HG03460 (cell line): ENCODE results near the gene YIPF5.

Experiments
- ATAC-seq: cut with Tn5 transposase; IDR thresholded peaks from one replicate; pipeline ENCODE4 v1.9.1; 2021; ENCODE audit not compliant: unreplicated experiment

Gene YIPF5

DNA sequence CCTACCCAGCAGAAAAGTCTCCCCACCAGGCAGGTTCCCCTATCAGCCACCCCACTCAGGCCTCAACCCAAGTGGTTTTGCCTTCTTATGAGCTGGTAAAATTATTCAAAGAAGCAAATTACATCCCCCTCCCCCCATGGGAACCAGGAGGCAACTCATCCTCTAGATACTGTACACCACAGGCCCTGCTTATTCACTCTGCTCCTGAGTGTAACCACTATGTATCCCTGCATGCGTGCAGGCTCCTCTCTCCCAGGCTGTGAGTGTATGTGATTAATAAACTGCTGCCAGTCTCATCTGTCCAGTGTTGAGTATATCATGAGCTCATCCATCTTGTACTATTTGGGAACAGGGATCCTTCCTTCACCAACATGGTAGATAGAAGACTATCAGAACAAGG is 8.8 kb upstream of the YIPF5 start:
- ATAC-seq = no peak

DNA sequence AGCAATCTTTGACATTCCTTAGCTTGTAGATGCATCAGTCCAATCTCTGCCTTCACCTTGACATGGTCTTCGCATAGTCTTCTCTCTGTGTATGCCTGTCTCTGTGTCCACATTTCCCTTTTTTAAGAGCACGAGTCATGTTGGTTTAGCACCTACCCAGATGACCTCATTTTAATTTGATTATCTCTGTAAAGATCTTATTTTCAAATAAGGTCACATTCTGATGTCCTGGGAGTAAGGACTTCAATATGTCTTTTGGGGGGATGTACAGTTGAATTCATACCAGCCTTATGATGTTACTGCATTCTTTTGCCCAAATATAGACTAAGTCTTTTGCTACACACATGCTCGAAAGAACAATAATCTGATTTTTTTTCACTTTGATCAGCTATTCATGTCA is 7.1 kb upstream of the YIPF5 start:
- ATAC-seq = no peak

DNA sequence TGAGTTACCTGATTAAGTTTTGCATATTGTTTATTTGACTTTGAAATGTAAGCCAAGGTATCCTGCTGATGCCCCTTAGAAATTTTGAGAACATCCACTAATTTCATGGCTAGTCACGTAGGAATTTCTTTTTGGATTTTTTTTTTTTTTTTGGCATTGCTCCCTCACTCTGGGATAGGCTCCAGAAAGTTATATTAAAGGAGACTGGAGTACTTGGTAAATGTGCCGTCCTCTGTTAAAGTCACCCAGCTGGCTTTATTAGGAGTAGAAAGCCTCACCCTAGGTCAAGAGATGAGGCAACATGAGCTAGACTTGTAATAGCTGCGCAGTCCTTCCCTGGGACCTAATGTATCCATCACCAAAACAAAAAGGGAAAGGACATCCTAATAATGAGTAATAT is 3.3 kb upstream of the YIPF5 start:
- ATAC-seq = no peak

DNA sequence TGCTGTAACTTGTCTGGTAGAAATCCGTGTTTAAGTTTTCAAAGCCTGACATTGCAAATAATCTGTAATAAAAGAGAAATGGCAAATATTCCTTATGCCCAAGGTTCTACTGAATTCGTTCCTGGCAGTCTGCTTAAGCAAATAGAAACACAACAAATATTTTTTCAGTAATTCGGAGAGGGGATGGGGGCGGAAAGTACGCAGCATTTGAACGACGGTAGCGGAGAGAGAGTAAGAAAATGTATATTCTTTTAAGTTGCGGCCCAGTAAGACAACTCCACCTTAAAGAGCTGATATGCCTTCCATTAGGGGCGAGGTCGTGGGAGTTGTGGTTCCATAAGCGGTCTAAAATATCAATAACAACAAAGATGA is 569 bp downstream of the YIPF5 start:
- ATAC-seq = no peak

DNA sequence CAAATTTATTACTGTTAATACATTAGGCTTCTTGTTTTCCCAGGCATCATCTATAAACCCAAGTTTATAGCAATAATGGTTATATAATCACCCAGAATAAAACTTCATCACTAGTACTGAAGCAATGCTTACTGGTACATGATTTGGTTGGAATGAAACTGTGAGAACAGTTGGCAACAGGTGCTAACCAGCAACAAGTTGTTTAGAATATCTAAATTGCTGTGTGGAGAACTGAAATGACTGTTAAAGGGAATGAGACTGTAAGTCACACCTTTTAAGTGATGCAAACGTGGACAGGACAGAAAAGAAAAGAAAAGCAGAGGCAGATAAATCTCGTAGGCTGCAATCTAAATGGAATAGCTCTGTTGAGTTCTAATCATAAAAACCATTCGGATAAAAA is 2.5 kb downstream of the YIPF5 start:
- ATAC-seq = no peak

DNA sequence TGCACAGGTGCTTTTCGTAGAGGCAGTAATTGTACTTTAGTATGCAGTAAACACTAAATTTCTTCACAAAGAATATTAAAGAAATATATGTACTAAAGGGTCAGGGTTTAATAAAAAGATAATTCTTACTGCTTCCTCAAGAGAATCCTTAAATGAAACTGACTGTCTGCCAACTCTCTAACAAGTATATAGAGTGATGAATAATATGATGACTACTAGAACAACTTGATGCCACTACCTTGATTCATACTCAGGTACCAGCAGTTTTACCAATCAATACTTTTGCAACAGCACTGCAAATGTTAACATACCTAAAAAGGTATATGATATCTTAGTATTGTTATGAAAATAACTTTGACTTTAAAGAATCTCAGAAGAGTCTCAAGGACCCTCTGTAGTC is 3.8 kb downstream of the YIPF5 start:
- no peak for ATAC-seq

DNA sequence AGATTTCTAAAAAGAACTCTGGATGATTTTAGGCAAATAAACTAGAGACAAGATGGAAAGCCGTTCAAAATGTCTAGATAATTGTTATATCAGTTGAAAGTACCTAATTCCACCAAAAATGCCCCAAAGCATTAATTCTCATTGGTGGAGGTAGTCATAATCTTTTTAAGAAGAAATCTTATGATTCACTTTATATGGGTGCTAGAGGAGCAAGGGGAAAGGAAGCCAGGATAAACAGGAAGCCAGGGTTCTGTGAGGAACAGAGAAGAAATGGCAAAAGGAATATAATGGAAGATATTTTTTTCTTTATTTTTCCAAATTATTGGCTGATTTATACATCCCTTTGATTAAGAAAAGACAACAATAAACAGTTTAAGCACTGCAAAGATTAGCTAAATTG is 7.8 kb downstream of the YIPF5 start:
- ATAC-seq = no peak

DNA sequence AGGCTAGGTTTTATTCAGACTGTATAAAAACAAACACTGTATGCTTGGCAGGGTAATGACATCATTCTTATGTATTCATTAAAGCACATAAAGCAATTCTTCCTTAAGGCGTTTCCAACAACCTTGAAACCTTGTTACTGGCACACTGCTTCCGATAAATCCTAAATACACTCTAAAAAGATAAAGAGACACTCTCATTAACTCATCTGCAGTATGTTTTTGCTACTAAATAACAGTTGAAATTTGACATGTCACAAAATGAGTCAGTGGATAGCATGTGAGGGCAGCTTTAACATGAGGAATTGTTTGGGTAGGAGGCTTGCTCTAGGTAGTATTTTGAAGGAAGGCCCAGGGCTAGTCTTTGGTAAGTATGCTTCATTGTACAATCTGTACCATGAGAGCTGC is 13.7 kb downstream of the YIPF5 start:
- no peak for ATAC-seq

DNA sequence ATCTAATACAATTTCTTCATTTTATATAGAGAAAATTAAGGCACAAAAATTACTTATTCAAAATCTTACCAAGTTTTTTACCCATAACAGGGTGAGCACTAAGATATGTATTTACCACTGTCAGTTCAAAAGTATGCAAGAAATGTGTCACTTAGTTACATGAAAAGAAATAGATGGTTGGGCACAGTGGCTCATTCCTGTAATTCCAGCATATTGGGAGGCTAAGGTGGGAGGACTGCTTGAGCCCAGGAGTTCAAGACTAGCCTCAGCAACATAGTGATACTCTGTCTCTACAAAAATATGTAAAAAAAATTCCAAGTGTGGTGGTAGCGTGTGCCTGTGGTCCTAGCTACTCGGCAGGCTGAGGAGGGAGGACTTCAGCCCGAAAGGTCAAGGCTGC is 19.4 kb downstream of the YIPF5 start:
- no peak for ATAC-seq

DNA sequence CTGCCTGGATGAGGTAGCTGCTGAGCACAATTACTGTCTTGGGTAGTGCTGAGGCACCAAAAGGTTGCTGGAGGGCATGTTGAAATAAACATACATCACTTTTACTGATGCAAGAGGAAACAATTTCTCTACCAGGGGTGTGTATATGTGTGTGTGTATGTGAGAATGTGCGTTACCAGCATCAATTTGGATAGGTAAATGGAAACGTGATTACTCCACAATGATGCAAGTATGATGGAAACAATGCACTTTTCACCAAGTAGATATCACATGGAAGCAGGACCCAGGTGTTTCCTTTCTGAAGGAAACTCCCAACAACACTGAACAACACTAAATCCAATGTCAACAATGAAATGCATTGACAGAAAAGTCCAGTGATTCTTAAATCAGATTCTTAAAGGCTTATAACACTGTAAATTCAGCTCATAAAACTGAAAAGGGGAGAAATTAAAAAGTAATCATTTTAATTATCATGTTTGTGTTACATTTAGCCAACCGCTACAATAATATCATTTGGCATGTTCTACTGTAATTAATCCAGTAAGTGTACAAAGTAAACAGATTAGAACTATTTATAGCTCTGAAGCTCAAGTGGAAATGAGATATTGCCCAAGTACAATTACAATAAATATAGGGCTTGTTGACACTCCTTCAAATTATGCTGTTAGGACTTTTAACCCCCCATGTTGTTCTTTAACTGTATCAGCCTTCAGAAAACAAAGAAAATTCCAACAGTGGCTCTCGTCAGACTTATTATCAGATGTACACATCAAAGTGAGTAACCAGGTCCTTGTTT is 25.3 kb downstream of the YIPF5 start:
- ATAC-seq = no peak

DNA sequence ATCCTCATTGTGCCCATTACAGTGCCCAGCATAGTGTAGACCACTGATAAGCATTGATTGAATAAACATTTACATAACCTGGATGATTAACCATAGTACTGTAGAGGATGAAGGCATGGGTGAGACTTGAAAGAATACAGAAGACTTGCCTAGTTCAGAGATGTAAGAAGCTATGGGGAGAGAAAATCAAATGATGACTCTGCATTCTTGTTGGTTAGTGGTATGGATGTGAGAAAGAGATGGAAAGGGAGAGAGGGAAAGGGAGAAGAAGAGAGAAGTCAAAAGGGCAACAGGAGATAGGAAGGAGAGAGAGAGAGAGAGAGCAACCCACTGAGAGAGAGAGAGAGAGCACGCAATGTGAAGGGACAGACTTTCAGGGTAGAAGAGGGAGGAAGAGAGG is 26.8 kb downstream of the YIPF5 start:
- no peak for ATAC-seq

DNA sequence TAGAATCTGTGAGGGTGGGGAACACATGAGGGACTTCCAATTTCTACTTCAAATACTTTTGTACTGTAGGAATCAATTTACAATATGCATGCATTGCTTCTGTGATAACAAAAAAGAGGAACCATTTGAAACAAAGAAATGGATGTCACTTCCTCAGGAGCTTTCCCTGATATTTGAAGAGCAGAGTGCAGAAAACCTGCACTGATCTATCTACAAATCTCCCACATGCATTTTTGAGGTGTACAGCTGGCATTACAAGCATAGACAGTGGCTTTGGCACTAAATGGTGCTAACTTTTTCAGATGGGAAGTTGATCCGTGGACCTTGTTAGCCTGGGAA is 27.7 kb downstream of the YIPF5 start:
- no peak for ATAC-seq

DNA sequence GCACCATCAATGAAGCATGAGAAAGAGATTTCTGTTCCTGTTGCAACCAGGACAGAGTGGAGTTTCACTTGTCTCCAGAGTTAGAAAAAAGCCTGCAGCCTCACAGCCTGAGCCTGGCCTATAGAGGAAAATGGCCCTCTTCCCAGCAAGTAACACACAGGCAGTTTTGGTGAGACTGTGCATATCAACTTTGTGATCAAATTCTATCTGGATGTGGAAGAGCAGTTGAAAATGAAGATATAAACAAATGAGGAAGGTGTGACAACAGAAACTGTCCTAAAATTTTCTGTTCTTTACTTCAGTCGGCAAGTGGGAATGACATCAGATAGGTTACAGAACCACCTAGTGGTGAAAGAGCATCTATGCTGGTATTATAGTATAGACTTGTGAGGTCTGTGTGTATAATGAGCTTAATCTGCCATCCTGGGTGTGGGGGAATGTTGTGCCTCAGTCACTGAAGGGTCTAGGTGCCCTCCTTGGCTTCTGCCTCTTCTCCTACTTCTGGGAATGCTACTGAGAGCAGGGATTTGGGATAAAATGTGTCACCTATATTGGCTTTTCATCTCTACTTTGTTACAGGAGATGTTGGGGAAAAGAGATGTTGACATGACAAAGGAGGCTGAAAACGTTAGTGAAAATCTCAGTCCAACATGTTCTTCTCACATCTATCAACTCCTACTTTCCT is 28.2 kb downstream of the YIPF5 start:
- peak; percentile 98 for ATAC-seq

DNA sequence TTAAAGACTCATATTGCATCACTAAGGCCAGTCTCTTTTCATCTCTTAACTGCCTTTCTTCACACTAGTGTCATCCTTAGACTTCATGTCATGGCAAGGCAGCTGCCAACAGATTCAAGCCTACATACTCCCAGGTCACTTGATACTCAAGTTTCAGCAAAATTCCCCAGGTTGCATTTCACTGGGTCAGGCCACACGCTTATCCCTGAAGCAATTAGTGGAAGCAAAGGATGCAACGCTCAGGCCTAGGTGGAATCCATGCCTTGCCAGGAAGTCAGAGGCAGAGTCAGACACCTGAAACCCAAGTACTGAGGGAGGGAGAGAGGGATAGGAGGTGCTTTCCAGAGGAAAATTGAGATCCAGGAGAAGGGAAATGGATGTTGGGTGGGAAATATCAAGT is 28.9 kb downstream of the YIPF5 start:
- no peak for ATAC-seq

DNA sequence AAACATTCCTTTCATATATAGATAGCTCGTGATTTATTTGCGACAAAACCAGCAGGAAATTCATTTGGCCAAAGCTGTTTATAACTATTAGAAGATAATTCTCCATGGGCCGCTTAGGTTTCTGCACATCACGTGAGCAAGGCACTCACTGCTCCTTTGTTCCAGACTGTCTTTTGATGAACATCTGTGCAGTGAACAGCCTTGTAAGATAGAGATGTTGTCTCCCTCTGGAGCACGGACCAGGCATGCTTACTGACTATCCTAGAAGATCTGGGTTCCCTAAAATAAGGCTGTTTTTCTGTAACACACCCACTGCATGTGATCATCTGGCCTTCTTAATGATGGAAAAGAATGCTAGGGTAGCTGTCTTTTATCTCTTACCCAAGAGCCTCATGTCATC is 30.9 kb downstream of the YIPF5 start:
- ATAC-seq = no peak

DNA sequence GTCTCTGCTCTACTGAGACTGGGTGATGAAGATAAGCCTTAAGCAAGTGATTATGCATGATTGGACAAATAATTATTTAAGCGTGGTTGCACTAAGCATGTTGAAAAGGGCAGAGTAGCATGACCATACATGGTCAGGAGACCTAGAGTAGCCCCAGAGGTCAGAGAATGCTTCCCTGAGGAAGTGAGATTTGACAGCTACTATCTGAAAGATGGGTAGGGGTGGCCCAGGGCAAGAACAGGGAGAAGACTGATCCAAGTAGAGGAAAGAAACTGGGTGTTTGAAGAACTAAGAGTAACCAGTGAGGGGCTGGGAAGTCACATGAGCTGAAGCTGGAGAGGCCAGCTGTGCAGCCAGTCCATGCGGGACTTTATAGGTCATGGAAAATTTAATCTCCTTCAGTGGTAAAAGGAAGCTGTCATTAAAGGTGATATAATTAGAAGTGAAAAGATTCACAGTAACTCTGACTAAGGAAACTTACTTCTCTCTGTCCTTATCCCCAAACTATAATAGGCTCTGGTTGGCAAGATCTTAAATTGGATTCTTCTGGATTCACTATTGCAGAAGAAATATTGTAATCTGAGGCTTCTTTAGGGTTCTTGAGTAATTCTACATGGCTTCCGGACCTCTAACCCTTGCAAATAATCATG is 35.2 kb downstream of the YIPF5 start:
- ATAC-seq = no peak

DNA sequence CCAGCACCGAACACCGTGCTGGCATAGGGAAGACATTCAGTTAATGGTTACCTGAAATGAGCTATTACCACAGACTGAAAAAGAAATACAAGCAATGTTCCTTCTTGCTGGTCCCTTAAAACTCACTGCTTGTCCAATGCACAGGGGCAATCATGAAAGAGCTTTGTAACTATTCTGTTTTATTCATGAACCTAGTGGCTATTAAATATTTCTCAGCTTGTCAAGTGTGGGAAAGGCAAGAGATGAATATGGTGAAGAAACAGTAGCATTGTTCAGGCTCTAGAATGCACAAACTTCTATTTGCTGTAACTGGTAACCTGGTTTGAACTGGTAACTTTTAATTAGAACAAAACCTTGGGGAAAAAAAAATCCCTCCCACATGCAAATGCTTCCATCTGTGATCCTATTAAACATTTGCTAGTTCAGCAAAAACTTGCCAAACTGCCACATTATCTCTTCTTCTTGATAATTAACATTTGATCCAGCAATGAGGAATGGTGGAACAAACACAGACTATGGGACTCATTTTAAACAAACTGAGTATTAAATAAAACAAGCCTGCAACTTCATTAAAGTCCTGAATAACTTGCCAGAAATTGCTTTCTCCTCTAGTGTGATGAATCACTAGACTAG is 36.1 kb downstream of the YIPF5 start:
- ATAC-seq = no peak

DNA sequence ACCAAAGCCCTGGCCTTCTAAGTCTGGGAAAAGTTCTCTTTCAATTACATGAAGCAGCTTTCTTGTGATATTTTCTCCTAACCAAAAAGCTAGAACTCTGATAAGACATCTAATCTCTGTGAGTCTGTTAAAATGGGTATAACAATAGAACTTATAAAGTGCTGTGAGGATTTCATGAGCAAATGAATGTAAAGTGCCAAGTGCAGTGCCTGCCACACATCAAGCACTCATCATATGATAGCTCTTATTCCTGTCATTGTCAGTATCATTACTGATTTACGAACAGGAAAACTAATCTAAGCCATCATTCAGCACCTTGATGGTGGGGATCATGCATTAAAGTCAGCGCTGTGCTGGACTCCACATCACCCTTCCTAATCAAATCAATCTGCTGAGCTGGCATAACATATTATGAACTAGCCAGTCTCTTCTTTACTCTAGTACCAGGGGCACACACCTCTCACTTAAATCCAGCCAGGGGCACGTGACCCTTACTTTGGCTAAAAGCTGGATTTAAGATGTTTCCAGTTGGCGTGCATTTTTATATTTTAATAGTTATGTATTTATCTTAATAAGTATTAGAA is 37.3 kb downstream of the YIPF5 start:
- no peak for ATAC-seq

DNA sequence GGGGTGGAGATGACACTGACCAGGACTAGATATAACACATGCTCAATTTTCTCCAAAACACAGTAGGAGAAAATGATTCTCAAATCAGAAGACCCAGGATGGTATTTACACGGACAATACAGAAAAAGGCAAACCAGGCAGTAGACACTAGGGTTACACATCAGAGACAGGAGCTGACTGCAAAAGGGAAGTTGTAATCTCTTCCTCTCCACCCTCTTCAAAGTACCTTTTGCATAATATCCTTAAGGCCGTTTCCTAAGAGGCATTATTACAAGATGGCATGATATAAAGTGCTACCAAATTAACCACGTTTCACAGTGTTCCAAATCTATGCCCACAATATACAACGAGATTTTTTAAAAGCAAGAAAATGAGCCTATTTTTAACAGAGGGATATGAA is 39.2 kb downstream of the YIPF5 start:
- ATAC-seq = no peak

DNA sequence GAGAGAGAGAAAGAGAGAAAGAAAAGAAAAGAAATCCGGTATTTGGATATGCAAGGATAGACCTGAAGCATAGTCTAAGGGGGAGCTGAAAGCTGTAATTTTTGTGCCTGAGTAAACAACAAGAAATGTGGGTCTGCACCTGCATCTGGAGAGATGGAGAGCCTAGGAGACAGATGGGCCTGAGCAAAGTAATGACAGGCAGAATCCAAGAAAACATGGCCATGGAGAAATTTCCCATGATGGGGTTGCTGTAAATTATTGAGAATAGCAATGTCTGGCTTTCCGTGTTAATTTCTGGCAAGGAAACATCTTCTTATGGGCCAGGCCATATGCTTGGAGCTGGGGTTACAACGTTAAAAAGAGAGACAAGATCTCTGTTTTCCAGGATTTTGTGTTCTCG is 40.2 kb downstream of the YIPF5 start:
- ATAC-seq = no peak

DNA sequence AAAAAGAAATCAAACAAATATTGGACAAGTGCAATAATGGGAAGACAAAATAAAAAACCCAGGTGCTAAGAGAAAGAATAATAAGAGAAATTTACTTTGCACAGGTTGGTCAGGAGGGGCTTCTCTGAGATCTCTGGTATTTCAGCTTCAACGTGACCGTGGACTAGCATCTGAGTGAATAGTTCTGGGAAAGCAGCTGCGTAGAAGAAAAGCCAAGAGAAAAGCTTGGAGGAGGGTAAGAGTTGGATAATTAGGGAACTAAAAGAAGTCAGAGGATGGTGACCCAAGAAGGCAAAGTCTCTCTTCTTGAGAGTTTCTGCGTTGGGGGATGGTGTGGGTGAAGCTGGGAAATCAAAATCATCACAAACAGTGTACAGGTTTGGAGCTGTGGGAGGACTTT is 41.6 kb downstream of the YIPF5 start:
- no peak for ATAC-seq

DNA sequence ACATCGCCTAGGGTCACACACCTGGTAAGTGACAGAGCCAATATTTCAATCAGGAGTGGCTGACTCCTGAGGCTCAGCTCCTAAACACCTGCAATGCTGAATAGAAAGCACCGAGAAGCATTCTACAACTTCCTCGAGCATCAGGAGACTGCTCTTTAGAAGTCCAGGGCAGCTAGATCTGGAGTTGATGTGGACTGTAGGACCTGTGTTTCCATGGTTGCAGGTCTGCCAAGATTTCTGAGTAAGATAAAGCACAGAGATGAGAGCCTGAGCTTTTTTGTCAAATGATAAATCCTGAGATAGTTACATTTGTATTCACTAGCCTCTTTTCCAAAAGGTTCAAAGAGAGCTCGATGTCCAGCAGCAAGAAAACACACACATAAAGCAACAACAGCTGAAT is 43.8 kb downstream of the YIPF5 start:
- ATAC-seq = no peak
